ENCODE data around the gene EHMT1. TPM values are rescaled to one million over a fixed set of nuclear protein-coding genes. Genes with fewer than 3 reads are reported as not detected.
A peak's percentile ranks its signal among the peaks of the same experiment; 100 is the strongest.

The EHMT1 gene
- total RNA-seq, 1 experiment from 2014 or later, result 112 TPM

- H3K27ac ChIP-seq (ENCODE audit: insufficient read length, low read depth, low read length), result no peak overlapping the region
- peak overlapping the region in 1 of 3 experiments; percentile 91; a peak in 1 of 7 replicates for H3K27ac Mint-ChIP-seq
These were observed 14.3 kb upstream of the EHMT1 start for GRCh38 chr9:137604345-137605086.

More at GRCh38 chr9:137604345-137605086, 14.3 kb upstream of the EHMT1 start:
- H3K9me3 ChIP-seq (ENCODE audit: control insufficient read depth, low read depth, low read length), result no peaks in the 10 kb centered on the region
- no peak overlapping the region for H3K4ac ChIP-seq (ENCODE audit: low read depth, low read length)
- no peak overlapping the region; the same call in 1 of the 2 replicates for H3K14ac ChIP-seq (ENCODE audit: insufficient read depth, low read length)
- no peak overlapping the region for H4K8ac ChIP-seq (replicated peaks; ENCODE audit: insufficient read length, low read depth, low read length)
- H2BK20ac ChIP-seq (ENCODE audit: low read depth, low read length, poor library complexity, severe bottlenecking), result no peak overlapping the region
- peak overlapping the region; percentile 33 for H3K4me2 ChIP-seq (ENCODE audit: insufficient read depth, insufficient read length, low read length)
- no peak overlapping the region for H3K9ac ChIP-seq (ENCODE audit: extremely low read depth, insufficient read length, low read length)
- H2BK5ac ChIP-seq (ENCODE audit: insufficient read length, low read length), result no peak overlapping the region
- H3K56ac ChIP-seq (ENCODE audit: insufficient read length, low read depth, low read length), result no peak overlapping the region
- no CpG with 5 or more reads among the region's 49 CpGs for WGBS (ENCODE audit: extremely low coverage, insufficient read length, low lambda C conversion rate)
- H3K23me2 ChIP-seq (ENCODE audit: insufficient read length, low read depth, low read length, poor library complexity, severe bottlenecking), result peaks cover 7% of the 10 kb centered on the region
- H3K18ac ChIP-seq (ENCODE audit: insufficient read length, low read depth, low read length), result no peak overlapping the region
- H2BK12ac ChIP-seq (ENCODE audit: insufficient read length, low read depth, low read length), result no peak overlapping the region
- no peaks in the 10 kb centered on the region for H3K9me3 Mint-ChIP-seq
- no peaks in the 10 kb centered on the region for H3K79me1 ChIP-seq (ENCODE audit: insufficient read depth, low read depth, low read length, poor library complexity, severe bottlenecking)
- H4K91ac ChIP-seq (ENCODE audit: insufficient read length, low read depth, low read length), result no peak overlapping the region
- no peak for DNase-seq
- no peak overlapping the region for H2AFZ ChIP-seq (ENCODE audit: low read length)
- H3K23ac ChIP-seq (ENCODE audit: insufficient read length, low read depth, low read length), result no peak overlapping the region
- no peak for TF ChIP-seq CTCF (conservative IDR thresholded peaks at IDR 0.05)
- no peak overlapping the region for H2AK5ac ChIP-seq (ENCODE audit: insufficient read length, low read length)
- no peaks in the 10 kb centered on the region for H4K20me1 ChIP-seq (ENCODE audit: control insufficient read depth, insufficient read depth, insufficient read length)
- no peaks in the 10 kb centered on the region; the same call in 1 of the 2 replicates for H3K27me3 ChIP-seq (ENCODE audit: insufficient read depth, low read length)
- no peaks in the 10 kb centered on the region; the same call in 1 of the 2 replicates for H3K4me1 ChIP-seq (ENCODE audit: insufficient read depth, low read length)
- no peak overlapping the region for H2BK120ac ChIP-seq (ENCODE audit: low read depth, low read length, poor library complexity, severe bottlenecking)
- no peak overlapping the region for H2BK15ac ChIP-seq (ENCODE audit: low read depth, low read length)
- H3K4me1 Mint-ChIP-seq, result peaks cover 20 to 29% of the 10 kb centered on the region in 2 experiments
- no peak overlapping the region for H4K5ac ChIP-seq (ENCODE audit: insufficient read length, low read depth, low read length)
- H3K4me3 Mint-ChIP-seq, result peak overlapping the region; percentile 54 to 73
- H3K36me3 Mint-ChIP-seq (ENCODE audit: insufficient read depth in 1 of 3, low read depth in 3 of 3), result no peaks in the 10 kb centered on the region; a peak in 1 of 7 replicates
- no peaks in the 10 kb centered on the region for H3K79me2 ChIP-seq (ENCODE audit: insufficient read depth, low read length)
- H3T11ph ChIP-seq (ENCODE audit: low read length), result no peak overlapping the region
- peaks cover 26% of the 10 kb centered on the region for H3K27me3 Mint-ChIP-seq (ENCODE audit: low read depth)

Data from H9 (cell line).